Thyroid gland (tissue), 4 donors: ENCODE measurements around the gene PPP2R5D.

Experiments
- POLR2A ChIP-seq, 2 donors: fragments of 450-650 bp; IDR thresholded peaks; one replicate each; pipeline ENCODE4 v1.6.1; 2017; ENCODE audit warnings: antibody characterized with exemption in 2 of 2, mild to moderate bottlenecking in 2 of 2, moderate library complexity in 1 of 2
- TF ChIP-seq, protein P1 (sequence below), 6 experiments: fragments of 200-600 bp in 3 of 6; fragments of 450-650 bp in 3 of 6; sonication (generic) in 3 of 6; IDR thresholded peaks; one replicate each; pipeline ENCODE4 v1.5.1; 2016 to 2019; ENCODE audit warnings: antibody characterized with exemption in 6 of 6, mild to moderate bottlenecking in 2 of 6, inconsistent platforms in 1 of 6, moderate library complexity in 1 of 6

DNA sequence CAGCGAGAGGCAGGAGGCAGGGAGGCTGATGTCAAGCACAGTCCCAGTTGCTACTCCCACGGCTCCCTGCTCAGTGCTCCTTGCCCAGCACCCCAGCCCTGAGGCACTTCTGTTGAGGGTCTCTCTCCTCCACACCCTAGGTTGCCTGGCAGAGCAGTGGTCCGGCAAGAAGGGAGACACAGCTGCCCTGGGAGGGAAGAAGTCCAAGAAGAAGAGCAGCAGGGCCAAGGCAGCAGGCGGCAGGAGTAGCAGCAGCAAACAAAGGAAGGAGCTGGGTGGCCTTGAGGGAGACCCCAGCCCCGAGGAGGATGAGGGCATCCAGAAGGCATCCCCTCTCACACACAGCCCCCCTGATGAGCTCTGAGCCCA, 46.0 kb upstream of the PPP2R5D start:
- TF ChIP-seq, protein P1, sequence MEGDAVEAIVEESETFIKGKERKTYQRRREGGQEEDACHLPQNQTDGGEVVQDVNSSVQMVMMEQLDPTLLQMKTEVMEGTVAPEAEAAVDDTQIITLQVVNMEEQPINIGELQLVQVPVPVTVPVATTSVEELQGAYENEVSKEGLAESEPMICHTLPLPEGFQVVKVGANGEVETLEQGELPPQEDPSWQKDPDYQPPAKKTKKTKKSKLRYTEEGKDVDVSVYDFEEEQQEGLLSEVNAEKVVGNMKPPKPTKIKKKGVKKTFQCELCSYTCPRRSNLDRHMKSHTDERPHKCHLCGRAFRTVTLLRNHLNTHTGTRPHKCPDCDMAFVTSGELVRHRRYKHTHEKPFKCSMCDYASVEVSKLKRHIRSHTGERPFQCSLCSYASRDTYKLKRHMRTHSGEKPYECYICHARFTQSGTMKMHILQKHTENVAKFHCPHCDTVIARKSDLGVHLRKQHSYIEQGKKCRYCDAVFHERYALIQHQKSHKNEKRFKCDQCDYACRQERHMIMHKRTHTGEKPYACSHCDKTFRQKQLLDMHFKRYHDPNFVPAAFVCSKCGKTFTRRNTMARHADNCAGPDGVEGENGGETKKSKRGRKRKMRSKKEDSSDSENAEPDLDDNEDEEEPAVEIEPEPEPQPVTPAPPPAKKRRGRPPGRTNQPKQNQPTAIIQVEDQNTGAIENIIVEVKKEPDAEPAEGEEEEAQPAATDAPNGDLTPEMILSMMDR (IDR thresholded peaks at IDR 0.05): no peak
- no peak for TF ChIP-seq POLR2A (IDR thresholded peaks at IDR 0.05)
